NCI-H510A (cell line): ENCODE results near the gene HOXA11.

Experiments used
- DNase-seq: peaks from one replicate; lab custom pipeline; 2025; lab: John Stamatoyannopoulos, UW

Gene HOXA11

GRCh38 chr7:27158436-27159265 is 26.4 kb downstream of the HOXA11 start:
- DNase-seq = no peak

DNA sequence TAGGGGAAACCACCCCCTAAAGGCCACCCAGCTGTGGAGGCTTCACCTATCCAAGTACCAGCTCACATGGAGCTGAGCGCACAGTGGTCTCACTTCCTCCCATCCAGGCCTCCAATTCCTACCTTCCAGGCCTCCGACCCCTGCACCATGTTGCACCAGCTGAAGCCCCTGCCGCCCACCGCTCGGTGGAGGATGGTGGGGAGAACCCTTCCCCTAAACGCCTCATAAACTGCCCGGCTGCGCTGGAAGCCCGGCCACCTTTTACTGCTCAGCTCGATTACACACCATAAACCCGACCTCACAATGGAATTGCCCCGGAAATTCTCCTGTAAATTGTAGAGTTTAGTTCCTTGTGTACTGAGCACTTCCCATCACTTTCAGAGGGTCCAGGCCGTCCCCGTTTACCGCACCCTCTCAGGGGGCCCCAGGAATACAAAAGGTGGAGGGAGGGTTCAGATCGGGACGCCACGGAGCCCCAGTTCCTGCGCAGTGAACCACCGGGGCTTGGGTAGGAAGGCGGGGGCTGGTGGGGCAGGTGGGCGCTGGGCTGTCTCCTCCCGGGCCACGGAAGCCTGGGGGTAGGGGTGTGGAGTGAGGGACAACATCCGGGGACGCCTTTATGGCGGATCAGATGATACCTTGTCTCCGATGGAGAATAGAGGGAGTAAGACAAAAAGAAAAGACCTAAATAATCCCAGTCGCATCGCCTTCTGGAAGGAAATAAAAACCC is 27.2 kb downstream of the HOXA11 start:
- DNase-seq = no peak

GRCh38 chr7:27156916-27157701 is 27.9 kb downstream of the HOXA11 start:
- DNase-seq = no peak

DNA sequence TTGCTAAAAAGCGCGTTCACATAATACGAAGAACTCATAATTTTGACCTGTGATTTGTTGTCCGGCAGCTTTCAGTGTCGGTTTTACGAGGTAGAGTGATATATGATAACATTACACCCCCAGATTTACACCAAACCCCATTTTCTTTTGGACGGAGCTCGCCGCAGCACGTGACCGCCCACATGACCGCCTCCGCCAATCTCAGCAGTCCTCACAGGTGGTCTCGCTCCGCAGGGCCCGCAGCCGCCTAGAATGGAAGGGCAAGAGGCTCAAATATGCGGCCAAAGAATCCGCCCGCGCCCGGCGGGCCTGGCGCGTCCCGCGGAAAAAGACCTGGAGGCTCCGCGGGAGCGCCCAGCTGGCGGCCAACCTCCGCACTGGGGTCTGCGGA is 28.5 kb downstream of the HOXA11 start, which contains the start of gene HOXA7:
HOXA7 (minus strand) TSS at position 168 of the 391 bp plus-strand sequence; CDS start at position 38, 130 bp downstream.
- peak; percentile 69 for DNase-seq

GRCh38 chr7:27155816-27156507 is 29.1 kb downstream of the HOXA11 start:
- DNase-seq = no peak

GRCh38 chr7:27154901-27155815 is 29.9 kb downstream of the HOXA11 start:
- DNase-seq = no peak

- no peak for DNase-seq
Measured at GRCh38 chr7:27154369-27154768, 30.7 kb downstream of the HOXA11 start.

DNA sequence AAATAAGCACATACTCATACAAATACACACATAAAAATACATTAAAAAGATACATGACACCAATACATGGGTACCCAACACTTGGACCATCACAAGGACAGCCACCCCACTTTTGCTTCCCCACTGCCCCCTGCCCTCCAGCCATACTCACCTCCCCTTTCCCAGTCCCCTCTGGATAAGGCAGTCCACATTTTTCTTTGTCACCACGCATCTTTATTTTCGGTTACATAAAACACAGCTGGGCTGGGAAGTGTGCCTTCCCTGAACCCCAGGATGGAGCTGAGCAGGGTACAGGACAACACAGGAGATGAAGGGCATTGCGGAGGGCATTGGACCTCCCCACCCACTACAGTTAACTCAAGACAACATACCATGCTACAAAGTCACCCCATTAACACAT is 31.5 kb downstream of the HOXA11 start:
- DNase-seq = no peak

- DNase-seq = no peak
Measured at GRCh38 chr7:27152816-27153442, 32.1 kb downstream of the HOXA11 start.

DNA sequence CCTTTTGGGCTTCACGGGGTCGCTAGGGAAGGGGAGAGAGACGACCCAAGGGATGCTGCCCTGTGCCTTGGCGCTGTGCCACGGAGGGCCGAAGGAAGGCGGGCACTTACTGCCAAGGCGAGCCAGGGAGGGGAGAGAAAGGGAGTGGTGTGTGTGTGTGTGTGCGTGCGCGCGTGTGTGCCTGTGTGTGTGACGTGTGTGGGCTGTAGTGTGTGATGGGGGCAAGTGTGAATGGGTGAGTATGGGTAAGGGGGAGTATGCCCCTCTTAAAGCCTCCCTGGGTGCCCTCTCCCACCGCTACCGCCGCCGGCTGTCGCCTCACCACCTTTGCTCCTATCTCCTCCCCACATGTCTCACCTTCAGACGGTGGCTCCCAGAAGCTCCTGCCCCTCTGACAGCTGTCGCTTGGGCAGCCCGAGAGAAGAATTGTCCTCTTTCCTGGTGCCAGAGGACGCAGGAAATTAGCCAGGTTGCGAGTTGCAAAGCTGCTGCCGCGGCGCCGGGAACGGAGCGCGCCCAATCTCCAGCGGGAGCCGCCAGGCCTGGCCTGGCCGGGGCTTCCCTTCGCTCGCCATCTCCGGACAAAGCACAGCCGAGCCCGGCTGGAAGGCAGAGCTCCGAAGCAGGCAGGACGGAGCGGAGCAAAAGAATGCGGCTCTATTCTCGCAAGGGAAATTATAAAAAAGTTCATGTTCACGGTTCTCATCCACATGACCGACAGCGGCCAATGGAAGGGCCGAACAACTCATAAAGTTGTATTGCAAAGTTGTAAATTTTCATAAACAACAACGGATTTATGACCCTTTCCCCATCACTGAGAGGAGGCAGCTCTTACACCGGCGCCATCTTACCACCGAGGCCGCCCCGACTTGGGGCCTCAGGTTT is 32.9 kb downstream of the HOXA11 start, which contains the start of gene HOXA3:
HOXA3 (minus strand) TSS at position 653 of the 885 bp plus-strand sequence. CDS start 41,943 bp downstream, outside the sequence.
- no peak for DNase-seq

DNA sequence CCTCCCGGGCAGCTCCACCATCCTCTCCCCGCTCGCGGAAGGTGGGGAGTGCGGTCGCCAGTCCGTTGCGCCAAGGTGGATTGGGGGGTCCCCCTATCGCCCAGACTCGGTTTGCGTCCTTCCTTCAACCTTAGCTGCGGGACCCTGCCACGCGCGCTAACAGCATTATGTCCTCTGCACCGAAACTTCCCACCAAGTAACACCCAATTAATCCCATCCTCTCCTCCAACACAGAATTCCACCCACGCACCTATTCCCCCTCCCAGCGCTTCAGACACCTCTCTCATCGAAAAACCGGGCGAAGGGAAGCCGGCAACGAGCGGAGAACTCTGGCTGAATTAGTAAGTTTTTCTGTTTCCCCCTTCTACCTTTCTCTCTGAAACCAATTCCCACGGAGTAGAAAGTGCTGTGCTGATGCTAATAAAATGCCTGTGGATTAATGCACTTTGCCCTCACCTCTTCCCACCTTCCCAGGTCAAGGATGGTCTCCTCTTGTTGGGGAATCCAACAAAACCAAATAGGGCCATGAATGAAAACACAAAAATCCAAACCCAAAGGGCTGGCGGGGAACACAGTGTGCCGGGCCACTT is 33.6 kb downstream of the HOXA11 start:
- no peak for DNase-seq

DNA sequence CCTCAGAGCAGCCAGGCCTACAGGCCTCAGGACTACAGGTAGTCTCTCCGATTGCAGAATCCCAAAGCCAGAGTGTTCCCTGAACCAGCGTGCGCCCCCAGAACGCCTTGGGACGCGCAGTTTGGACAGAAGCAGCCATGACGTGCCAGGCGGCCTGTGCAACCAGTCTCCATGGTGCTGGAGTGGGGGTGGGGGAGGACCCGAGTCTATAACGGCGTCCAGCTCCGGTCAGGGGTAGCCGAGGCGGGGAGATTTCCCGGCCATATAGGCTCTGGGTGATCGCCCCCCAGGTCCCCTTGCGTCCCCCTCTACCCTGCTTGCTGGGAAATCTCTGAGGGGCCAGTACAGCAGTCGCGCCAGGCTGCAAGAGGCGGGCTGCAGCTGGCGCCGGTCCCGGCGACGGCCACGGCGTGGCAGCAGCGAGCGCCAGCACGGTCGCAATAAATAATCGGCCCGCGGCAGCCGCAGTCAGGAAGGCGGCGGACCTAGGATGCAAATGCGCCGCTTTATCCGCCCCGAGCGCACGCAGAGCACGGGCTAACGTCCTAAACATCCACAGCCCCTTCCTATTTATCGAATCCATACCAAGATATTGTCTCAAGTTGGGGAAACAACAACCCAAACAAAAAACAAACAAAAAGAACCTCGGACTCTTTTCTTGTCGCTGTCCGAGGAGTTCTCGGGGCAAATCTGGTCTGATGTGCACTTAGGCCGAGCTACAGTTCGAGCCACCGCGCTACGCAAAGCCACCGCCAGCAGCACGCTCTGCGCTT is 34.3 kb downstream of the HOXA11 start:
- peak; percentile 81 for DNase-seq

- no peak for DNase-seq
Measured at GRCh38 chr7:27149842-27150567, 35.0 kb downstream of the HOXA11 start.

DNA sequence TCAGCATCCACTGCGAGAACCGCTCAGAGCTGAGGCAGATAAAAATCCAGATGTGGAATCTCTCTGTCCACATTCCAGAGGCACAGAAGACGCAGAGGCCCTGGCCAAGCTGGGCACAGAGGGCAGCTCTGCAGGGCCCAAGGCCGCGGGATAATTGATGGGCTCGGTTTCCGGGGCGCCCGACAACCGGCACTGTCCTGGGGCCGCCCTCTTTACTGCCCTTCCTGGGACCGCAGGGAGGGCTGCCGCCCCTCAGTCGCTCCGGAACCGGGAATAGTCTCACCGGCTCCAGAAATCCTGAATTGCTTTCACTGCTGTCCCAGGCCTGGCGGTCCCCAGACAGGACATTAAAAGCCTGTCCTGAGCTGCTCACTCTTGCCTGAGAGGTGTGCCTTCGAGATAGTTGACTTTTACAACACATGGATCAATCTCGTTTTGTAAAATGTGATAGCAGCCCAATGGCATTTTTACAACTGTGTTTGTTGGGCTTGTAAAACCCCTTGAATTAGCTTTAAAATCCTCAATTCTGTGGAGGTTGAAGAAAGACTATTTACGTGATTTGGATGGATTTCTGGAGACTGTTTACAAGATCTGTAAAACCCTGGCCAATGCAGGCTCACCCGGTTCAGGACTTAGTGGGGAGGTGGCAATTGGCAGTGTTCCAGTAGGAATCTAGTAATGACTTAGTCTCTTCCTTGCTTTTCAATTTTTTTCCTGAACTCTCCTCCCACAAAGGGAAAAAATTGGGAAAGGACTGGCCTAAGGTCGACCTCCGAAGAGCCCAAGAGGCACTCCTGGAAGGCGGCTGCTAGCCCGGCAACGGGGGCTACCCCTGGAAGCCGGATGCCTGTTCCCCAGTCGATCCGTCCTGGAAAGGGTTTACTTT is 36.0 kb downstream of the HOXA11 start:
- DNase-seq = no peak

DNA sequence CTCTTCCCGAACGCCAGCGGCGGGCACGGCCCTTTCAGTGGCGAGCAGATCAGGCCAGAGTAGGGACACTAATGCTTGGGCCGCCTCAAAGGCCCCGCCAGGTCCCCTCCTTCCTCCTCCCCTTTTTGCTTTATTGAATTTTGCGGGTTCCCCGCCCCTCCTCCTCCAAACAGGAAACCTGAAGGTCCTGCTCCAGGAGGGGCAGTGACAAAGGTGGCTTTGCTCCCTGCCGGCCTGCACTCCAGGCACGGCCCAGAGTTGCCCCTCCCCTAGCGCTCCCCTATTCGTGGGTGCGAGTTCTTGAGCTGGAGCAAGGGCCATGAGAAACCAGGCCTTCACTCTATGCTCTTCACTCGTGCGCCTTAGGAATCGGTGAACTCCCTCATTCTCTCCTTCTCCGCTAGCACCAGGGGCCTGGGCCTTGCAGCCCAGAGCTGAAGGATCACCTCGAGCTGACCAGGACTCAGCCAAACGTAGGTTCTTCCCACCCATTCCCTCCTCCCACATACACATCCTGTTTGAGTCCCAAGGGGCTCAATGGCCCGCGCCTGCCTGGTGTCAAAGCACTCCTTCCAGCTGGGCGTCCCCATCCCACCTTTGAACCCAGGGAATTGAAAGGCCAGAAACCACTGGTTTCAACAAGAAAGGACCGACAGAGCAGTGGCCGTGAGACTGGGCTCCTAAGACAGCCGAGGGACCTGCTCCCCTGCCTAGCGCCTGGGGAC is 36.8 kb downstream of the HOXA11 start:
- peak; percentile 64 for DNase-seq
